Measurements from ENCODE around the gene PCSK5.

- TF ChIP-seq CTCF (IDR thresholded peaks at IDR 0.05; ENCODE audit: control extremely low read depth in 1 of 3, insufficient read depth in 1 of 3, low read depth in 1 of 3, low read length in 3 of 3), result no peak
- no peak for TF ChIP-seq SAP30 (IDR thresholded peaks at IDR 0.05; ENCODE audit: insufficient read depth, insufficient replicate concordance, low read length)
- TF ChIP-seq KDM5A (IDR thresholded peaks at IDR 0.05; ENCODE audit: low read length), result no peak
- no peak for TF ChIP-seq CBX5 (IDR thresholded peaks at IDR 0.05; ENCODE audit: low read depth, low read length)
- TF ChIP-seq POLR2A (IDR thresholded peaks at IDR 0.05; ENCODE audit: control extremely low read depth in 1 of 2, low read depth in 2 of 2, low read length in 2 of 2), result no peak
- no peak for TF ChIP-seq MAFK (IDR thresholded peaks at IDR 0.05; ENCODE audit: low read depth, low read length)
- TF ChIP-seq RAD21 (IDR thresholded peaks at IDR 0.05 in 1 of 2, conservative IDR thresholded peaks at IDR 0.05 in 1 of 2; ENCODE audit: low read depth in 2 of 2, low read length in 2 of 2), result no peak
- TF ChIP-seq TAF1 (IDR thresholded peaks at IDR 0.05; ENCODE audit: low read depth, low read length), result no peak
- TF ChIP-seq PHF8 (conservative IDR thresholded peaks at IDR 0.05; ENCODE audit: low read depth, low read length), result no peak
- TF ChIP-seq CHD2 (IDR thresholded peaks at IDR 0.05; ENCODE audit: low read length), result no peak
Measured at GRCh38 chr9:75926385-75926784, 35.9 kb downstream of the PCSK5 start.
